HCT116 (cell line): ENCODE results near the gene TAF1B. TPM values are rescaled to one million over a fixed set of nuclear protein-coding genes. Genes with fewer than 3 reads are reported as not detected.

Experiments
- ATAC-seq: fragments of 200-7000 bp; cut with Tn5 transposase; 2 replicates; pipeline ENCODE4 v1.9.1; 2020; ENCODE audit warnings: mild to moderate bottlenecking, moderate library complexity
- BruUV-seq: library from RNA; stranded (reverse); fragments of 400-500 nt; replicated peaks from 2 replicates; lab custom pipeline; 2021; lab: Mats Ljungman, UMichigan
- CTCF ChIA-PET: fragments of 300-600 bp; sonication (Branson Sonifier 250); formaldehyde crosslinking; loops from one replicate; lab custom pipeline; 2021; ENCODE audit warnings: antibody characterized with exemption; lab: Charles Lee
- POLR2A ChIA-PET: fragments of 300-600, 350-600 bp; sonication (Branson Sonifier 250); formaldehyde crosslinking; loops from one replicate; lab custom pipeline; 2021; ENCODE audit warnings: antibody characterized with exemption; lab: Charles Lee
- RAD21 ChIA-PET, 2 experiments: fragments of 300-600 bp; sonication (Branson Sonifier 250); formaldehyde crosslinking; loops; one replicate each; lab custom pipeline; 2023; ENCODE audit warnings: low total read pairs in 2 of 2; ENCODE audit not compliant: uncharacterized antibody in 2 of 2, unreplicated experiment in 2 of 2, low non-redundant PET in 1 of 2; lab: Charles Lee
- DNase-seq: peaks from one replicate; pipeline ENCODE4 v3.0.0-alpha.2; 2010; ENCODE audit warnings: low read depth, low spot score
- H2AFZ ChIP-seq: fragments of 200-600 bp; shearing (Covaris generic), sonication (generic); 2 replicates; pipeline ENCODE4 v1.6.1; 2017; ENCODE audit warnings: low read depth, mixed run types, mixed read lengths, antibody characterized with exemption, low read length; ENCODE audit not compliant: poor library complexity, severe bottlenecking
- H3K27ac ChIP-seq: 2 replicates; pipeline ENCODE4 v1.5.1; 2012; ENCODE audit warnings: low read depth, low read length
- H3K27me3 ChIP-seq: fragments of 200-600 bp; sonication (generic); 2 replicates; pipeline ENCODE4 v1.6.1; 2016; ENCODE audit warnings: mixed run types, low read length, mixed read lengths; ENCODE audit not compliant: insufficient read depth
- H3K36me3 ChIP-seq, 2 experiments: fragments of 200-500 bp in 1 of 2; fragments of 200-600 bp in 1 of 2; sonication (Bioruptor generic) in 1 of 2; sonication (generic) in 1 of 2; 2 replicates each; pipeline versions ENCODE4 v1.5.1 to v1.6.1; 2014 to 2016; ENCODE audit warnings: low read length in 2 of 2, inconsistent platforms in 1 of 2, mixed read lengths in 1 of 2, mixed run types in 1 of 2; ENCODE audit not compliant: insufficient read depth in 2 of 2, control insufficient read depth in 1 of 2
- H3K4me1 ChIP-seq, 2 experiments: fragments of 200-600 bp in 1 of 2; sonication (generic) in 1 of 2; 2 replicates each; pipeline versions ENCODE4 v1.5.1 to v1.6.1; 2012 to 2017; ENCODE audit warnings: low read length in 2 of 2, inconsistent platforms in 1 of 2, mild to moderate bottlenecking in 1 of 2, mixed read lengths in 1 of 2, mixed run types in 1 of 2, moderate library complexity in 1 of 2; ENCODE audit not compliant: insufficient read depth in 2 of 2, control insufficient read depth in 1 of 2
- H3K4me2 ChIP-seq: fragments of 200-600 bp; sonication (generic); 2 replicates; pipeline ENCODE4 v1.6.1; 2017; ENCODE audit warnings: mixed run types, low read length, mixed read lengths
- H3K4me3 ChIP-seq, 2 experiments: fragments of 200-600 bp in 1 of 2; sonication (generic) in 1 of 2; replicated peaks in 1 of 2; 2 replicates each; pipeline ENCODE4 v1.5.1; 2011 to 2016; ENCODE audit warnings: low read length in 2 of 2, control low read depth in 1 of 2, low read depth in 1 of 2, mild to moderate bottlenecking in 1 of 2, mixed read lengths in 1 of 2, mixed run types in 1 of 2
- H3K79me2 ChIP-seq: fragments of 200-600 bp; sonication (generic); 2 replicates; pipeline ENCODE4 v1.6.1; 2017; ENCODE audit warnings: mild to moderate bottlenecking, mixed run types, low read length, moderate library complexity, mixed read lengths; ENCODE audit not compliant: insufficient read depth
- H3K9ac ChIP-seq: fragments of 200-600 bp; sonication (generic); 2 replicates; pipeline ENCODE4 v1.6.1; 2016; ENCODE audit warnings: low read length, mixed read lengths
- H3K9me2 ChIP-seq: fragments of 200-600 bp; sonication (generic), shearing (Covaris generic); 2 replicates; pipeline ENCODE4 v1.6.1; 2017; ENCODE audit warnings: mixed run types, mild to moderate bottlenecking, moderate library complexity; ENCODE audit not compliant: insufficient read depth
- H3K9me3 ChIP-seq, 2 experiments: fragments of 200-500 bp in 1 of 2; fragments of 200-600 bp in 1 of 2; sonication (Bioruptor generic) in 1 of 2; sonication (generic) in 1 of 2; 2 replicates each; pipeline ENCODE4 v1.6.1; 2014 to 2017; ENCODE audit warnings: low read length in 2 of 2, mixed read lengths in 2 of 2, inconsistent platforms in 1 of 2, low read depth in 1 of 2, mild to moderate bottlenecking in 1 of 2, mixed run types in 1 of 2, moderate library complexity in 1 of 2; ENCODE audit not compliant: control insufficient read depth in 1 of 2, insufficient read depth in 1 of 2
- H4K20me1 ChIP-seq: fragments of 200-600 bp; sonication (generic), shearing (Covaris generic); 2 replicates; pipeline ENCODE4 v1.6.1; 2017; ENCODE audit warnings: mixed run types, mild to moderate bottlenecking, moderate library complexity; ENCODE audit not compliant: insufficient read depth
- CBX3 ChIP-seq: IDR thresholded peaks from 2 replicates; pipeline ENCODE4 v1.6.1; 2012; ENCODE audit warnings: low read depth
- EGR1 ChIP-seq: IDR thresholded peaks from 2 replicates; pipeline ENCODE4 v1.6.1; 2012; ENCODE audit warnings: low read depth
- ELF1 ChIP-seq: IDR thresholded peaks from 2 replicates; pipeline ENCODE4 v1.6.1; 2012; ENCODE audit warnings: low read depth, borderline replicate concordance
- JUND ChIP-seq: IDR thresholded peaks from 2 replicates; pipeline ENCODE4 v1.6.1; 2012
- POLR2A ChIP-seq: IDR thresholded peaks from 2 replicates; pipeline ENCODE4 v1.7.0; 2011; ENCODE audit warnings: borderline replicate concordance; ENCODE audit not compliant: insufficient read depth, insufficient read length; ENCODE audit errors: extremely low read depth
- RAD21 ChIP-seq: IDR thresholded peaks from 2 replicates; pipeline ENCODE4 v1.6.1; 2012; ENCODE audit warnings: low read depth, mild to moderate bottlenecking
- SIN3A ChIP-seq: IDR thresholded peaks from 2 replicates; pipeline ENCODE4 v1.6.1; 2012; ENCODE audit warnings: low read depth
- SRF ChIP-seq: IDR thresholded peaks from 2 replicates; pipeline ENCODE4 v1.6.1; 2012; ENCODE audit warnings: low read depth
- TCF7L2 ChIP-seq: IDR thresholded peaks from 2 replicates; pipeline ENCODE4 v1.7.0; 2011; ENCODE audit warnings: borderline replicate concordance, inconsistent platforms; ENCODE audit not compliant: insufficient read depth, insufficient read length; ENCODE audit errors: extremely low read depth
- YY1 ChIP-seq: IDR thresholded peaks from 2 replicates; pipeline ENCODE4 v1.6.1; 2011; ENCODE audit warnings: low read length, low read depth, moderate library complexity, mild to moderate bottlenecking; ENCODE audit not compliant: insufficient replicate concordance; ENCODE audit errors: extremely low read depth
- ZFX ChIP-seq: fragments of 450-650 bp; IDR thresholded peaks from 2 replicates; pipeline ENCODE4 v1.6.1; 2017
- intact Hi-C: fragments of 100-400 bp; cut with micrococcal nuclease; formaldehyde crosslinking; loops from 2 replicates; pipeline ENCODE4 v1.10.0; 2022
- total RNA-seq: library from RNA; stranded (reverse); gene quantifications from one replicate; pipeline ENCODE4 v1.2.1, GENCODE V29; 2021; ENCODE audit not compliant: unreplicated experiment
- TF ChIP-seq, protein P1 (sequence below): IDR thresholded peaks from 2 replicates; pipeline ENCODE4 v1.6.1; 2012
- TF ChIP-seq, protein P2 (sequence below): IDR thresholded peaks from 2 replicates; pipeline ENCODE4 v1.6.1; 2012

TAF1B gene
- total RNA-seq, 1 experiment from 2014 or later = 27.9 TPM

DNA sequence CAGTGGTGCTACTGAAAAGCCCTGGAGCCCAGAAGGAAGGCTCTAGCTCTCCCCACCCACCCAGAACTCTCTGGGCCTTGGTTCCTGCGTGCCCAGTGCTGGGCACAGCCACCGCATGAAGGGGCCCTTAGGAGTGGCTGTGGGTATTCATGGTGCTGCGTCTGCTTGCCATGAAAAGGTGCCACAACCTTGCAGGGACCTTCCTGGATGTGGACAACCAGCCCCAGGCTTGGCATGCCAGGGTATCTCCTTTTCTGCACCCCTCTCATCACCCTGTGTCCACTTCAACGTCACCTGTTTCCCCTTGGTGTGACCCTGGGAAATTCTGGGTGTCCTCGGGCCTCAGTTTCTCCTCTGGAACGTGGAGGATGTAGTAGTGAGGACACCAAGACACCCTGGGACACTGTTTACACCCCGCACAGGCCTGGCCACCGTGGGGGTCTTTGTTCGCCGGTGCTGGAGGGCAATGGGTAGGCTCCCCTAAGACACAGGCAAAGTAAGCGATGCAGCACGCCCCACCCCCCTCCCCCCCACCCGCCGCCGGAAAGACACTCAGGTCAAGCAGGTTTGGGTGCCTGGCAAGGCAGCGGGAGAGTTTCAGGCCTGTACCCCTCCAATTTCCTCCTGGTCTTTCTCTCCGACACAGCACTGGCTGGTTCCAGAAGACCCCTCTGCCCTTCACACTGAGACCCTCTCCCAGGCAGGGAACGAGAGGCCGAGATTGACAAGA, 34.8 kb upstream of the TAF1B start:
- H3K36me3 ChIP-seq = no peaks in the 10 kb centered on the region
- BruUV-seq = no TSS peak
- no peaks in the 10 kb centered on the region for H3K9me3 ChIP-seq
- H3K4me3 ChIP-seq = no peak overlapping the region
- H3K9me2 ChIP-seq = no peaks in the 10 kb centered on the region
- no peak for TF ChIP-seq JUND
- TF ChIP-seq SIN3A = no peak
- no peak for TF ChIP-seq ELF1
- no peak for TF ChIP-seq ZFX
- no peak for TF ChIP-seq RAD21
- no peak for TF ChIP-seq CBX3
- no peak for TF ChIP-seq SRF
- no peaks in the 10 kb centered on the region for H3K27me3 ChIP-seq
- H3K4me2 ChIP-seq = no peak overlapping the region
- POLR2A ChIA-PET = no interaction called here
- intact Hi-C loops = no loop called here
- H3K79me2 ChIP-seq = no peaks in the 10 kb centered on the region
- no peak overlapping the region for H3K27ac ChIP-seq
- no peak overlapping the region for H3K9ac ChIP-seq
- DNase-seq = no peak
- peaks cover 7 to 13% of the 10 kb centered on the region in 2 experiments; a peak in 3 of 4 replicates for H3K4me1 ChIP-seq
- H2AFZ ChIP-seq = no peak overlapping the region
- CTCF ChIA-PET = interaction anchor here (0.6 kb wide), 1 partner anchor 333 kb away, joined by 3 read pairs; no protein-coding TSS in a partner anchor
- ATAC-seq = no peak
- no peaks in the 10 kb centered on the region for H4K20me1 ChIP-seq
- RAD21 ChIA-PET = no interaction called here

DNA sequence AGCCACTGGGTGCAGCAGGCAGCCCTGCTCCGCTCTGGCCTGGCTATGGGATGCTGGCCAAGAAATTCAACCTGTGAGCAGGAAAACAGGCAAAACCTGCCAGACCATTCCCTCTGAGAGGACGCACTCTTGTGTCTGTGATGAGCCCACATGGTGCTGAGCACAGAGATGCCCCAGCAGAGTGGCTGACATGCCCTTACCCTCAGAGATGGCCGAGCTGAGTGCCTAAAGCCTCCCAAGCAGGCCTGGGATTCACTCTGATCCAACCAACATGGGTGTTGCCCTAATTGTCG, 34.3 kb upstream of the TAF1B start:
- RAD21 ChIA-PET = no interaction called here
- no peaks in the 10 kb centered on the region for H3K36me3 ChIP-seq
- no peaks in the 10 kb centered on the region for H3K79me2 ChIP-seq
- no peaks in the 10 kb centered on the region for H3K9me2 ChIP-seq
- intact Hi-C loops = no loop called here
- peaks cover 7 to 16% of the 10 kb centered on the region in 2 experiments; a peak in 3 of 4 replicates for H3K4me1 ChIP-seq
- no peak overlapping the region for H2AFZ ChIP-seq
- POLR2A ChIA-PET = no interaction called here
- no peak overlapping the region for H3K4me3 ChIP-seq
- no peaks in the 10 kb centered on the region for H3K27me3 ChIP-seq
- no peaks in the 10 kb centered on the region for H4K20me1 ChIP-seq
- TF ChIP-seq TCF7L2 (no peak), SIN3A (no peak), POLR2A (no peak), EGR1 (no peak), YY1 (no peak)
- TF ChIP-seq, protein P1, sequence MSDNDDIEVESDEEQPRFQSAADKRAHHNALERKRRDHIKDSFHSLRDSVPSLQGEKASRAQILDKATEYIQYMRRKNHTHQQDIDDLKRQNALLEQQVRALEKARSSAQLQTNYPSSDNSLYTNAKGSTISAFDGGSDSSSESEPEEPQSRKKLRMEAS = no peak
- TF ChIP-seq, protein P2, sequence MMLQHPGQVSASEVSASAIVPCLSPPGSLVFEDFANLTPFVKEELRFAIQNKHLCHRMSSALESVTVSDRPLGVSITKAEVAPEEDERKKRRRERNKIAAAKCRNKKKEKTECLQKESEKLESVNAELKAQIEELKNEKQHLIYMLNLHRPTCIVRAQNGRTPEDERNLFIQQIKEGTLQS = no peak
- no peak overlapping the region for H3K4me2 ChIP-seq
- no peaks in the 10 kb centered on the region for H3K9me3 ChIP-seq
- CTCF ChIA-PET = no interaction called here
- no peak overlapping the region for H3K27ac ChIP-seq
- DNase-seq (no peak), ATAC-seq (no peak)
- H3K9ac ChIP-seq = no peak overlapping the region
- no TSS peak for BruUV-seq
